H1 (cell line): Measurements from ENCODE around the gene ACOT7. TPM values are rescaled to one million over a fixed set of nuclear protein-coding genes. Genes with fewer than 3 reads are reported as not detected.

Source experiments
- CTCF ChIA-PET: fragments of 300-600 bp; sonication (Branson Sonifier 250); formaldehyde crosslinking; loops from one replicate; lab custom pipeline; 2021; ENCODE audit not compliant: partially characterized antibody; lab: Charles Lee
- POLR2A ChIA-PET: fragments of 300-600 bp; sonication (Branson Sonifier 250); formaldehyde crosslinking; loops from one replicate; lab custom pipeline; 2021; ENCODE audit warnings: inconsistent platforms; ENCODE audit not compliant: partially characterized antibody; lab: Charles Lee
- DNase-seq, 2 experiments: peaks; one replicate each; pipeline versions ENCODE4 v3.0.0 to v3.0.0-alpha.2; 2010 to 2022; ENCODE audit warnings: low spot score in 2 of 2, low read depth in 1 of 2, mixed read lengths in 1 of 2
- FAIRE-seq: peaks from 2 replicates; lab custom pipeline; 2011; peaks lifted over from hg19 to GRCh38; lab: Jason Lieb, UNC
- H2AFZ ChIP-seq: 2 replicates; pipeline ENCODE4 v1.8.1; 2012; ENCODE audit warnings: low read length, inconsistent platforms
- H2AK5ac ChIP-seq: 2 replicates; pipeline ENCODE4 v1.6.1; 2013; ENCODE audit warnings: low read depth, low read length
- H2BK120ac ChIP-seq: replicated peaks from 2 replicates; pipeline ENCODE3; 2013; ENCODE audit warnings: low read depth, low read length, inconsistent platforms
- H2BK12ac ChIP-seq: 2 replicates; pipeline ENCODE4 v1.6.1; 2013; ENCODE audit warnings: low read depth, low read length
- H2BK15ac ChIP-seq: 2 replicates; pipeline ENCODE4 v1.6.1; 2013; ENCODE audit warnings: low read length
- H2BK20ac ChIP-seq: 2 replicates; pipeline ENCODE4 v1.6.1; 2013; ENCODE audit warnings: low read length
- H2BK5ac ChIP-seq: 2 replicates; pipeline ENCODE4 v1.6.1; 2013; ENCODE audit warnings: low read depth, low read length
- H3K14ac ChIP-seq: 2 replicates; pipeline ENCODE4 v1.6.1; 2013; ENCODE audit warnings: inconsistent platforms; ENCODE audit not compliant: insufficient read length
- H3K18ac ChIP-seq: 2 replicates; pipeline ENCODE4 v1.6.1; 2013; ENCODE audit warnings: low read length; ENCODE audit errors: extremely low read depth
- H3K23ac ChIP-seq: 2 replicates; pipeline ENCODE4 v1.6.1; 2013; ENCODE audit warnings: inconsistent platforms; ENCODE audit not compliant: insufficient read length
- H3K23me2 ChIP-seq: 2 replicates; pipeline ENCODE4 v1.6.1; 2013; ENCODE audit warnings: low read depth, low read length
- H3K27ac ChIP-seq: 2 replicates; pipeline ENCODE4 v1.6.1; 2011; ENCODE audit warnings: low read depth, low read length, inconsistent platforms
- H3K27me3 ChIP-seq, 4 experiments: replicated peaks in 1 of 4; 1 replicate in 1 of 4; 2 replicates in 3 of 4; pipeline versions ENCODE4 v1.6.1 to v1.8.1; 2011 to 2013; ENCODE audit warnings: low read length in 3 of 4, mild to moderate bottlenecking in 3 of 4, inconsistent platforms in 2 of 4, mixed read lengths in 2 of 4, moderate library complexity in 1 of 4; ENCODE audit not compliant: control insufficient read depth in 3 of 4, insufficient read depth in 3 of 4; ENCODE audit errors: extremely low read depth in 1 of 4
- H3K36me3 ChIP-seq, 4 experiments: 2 replicates each; pipeline versions ENCODE4 v1.6.1 to v1.8.1; 2011 to 2013; ENCODE audit warnings: mild to moderate bottlenecking in 4 of 4, low read length in 3 of 4, moderate library complexity in 2 of 4, control low read depth in 1 of 4, inconsistent platforms in 1 of 4; ENCODE audit not compliant: insufficient read depth in 4 of 4, control insufficient read depth in 2 of 4
- H3K4ac ChIP-seq: replicated peaks from 2 replicates; pipeline ENCODE3; 2013; ENCODE audit warnings: low read length, low read depth, mixed read lengths, inconsistent platforms; ENCODE audit not compliant: insufficient read length
- H3K4me1 ChIP-seq, 4 experiments: replicated peaks in 1 of 4; 1 replicate in 1 of 4; 2 replicates in 3 of 4; pipeline versions ENCODE4 v1.6.1 to v1.8.1; 2011 to 2013; ENCODE audit warnings: low read length in 3 of 4, inconsistent platforms in 2 of 4, mixed read lengths in 1 of 4; ENCODE audit not compliant: insufficient read depth in 4 of 4, control insufficient read depth in 3 of 4
- H3K4me2 ChIP-seq, 2 experiments: 2 replicates each; pipeline versions ENCODE4 v1.6.1 to v1.8.1; 2011 to 2013; ENCODE audit warnings: low read depth in 2 of 2, low read length in 2 of 2, control low read depth in 1 of 2, inconsistent platforms in 1 of 2, mild to moderate bottlenecking in 1 of 2; ENCODE audit not compliant: insufficient read depth in 1 of 2
- H3K4me3 ChIP-seq, 4 experiments: fragments of 200-600, 300-600 bp in 1 of 4; sonication (generic), shearing (Covaris generic), sonication (Bioruptor Twin) in 1 of 4; 2 replicates each; pipeline versions ENCODE4 v1.5.1 to v1.8.1; 2011 to 2016; ENCODE audit warnings: low read length in 4 of 4, low read depth in 3 of 4, control low read depth in 2 of 4, inconsistent platforms in 2 of 4, mild to moderate bottlenecking in 2 of 4, mixed read lengths in 1 of 4, moderate library complexity in 1 of 4; ENCODE audit not compliant: insufficient read depth in 2 of 4; ENCODE audit errors: extremely low read depth in 1 of 4
- H3K56ac ChIP-seq: replicated peaks from 2 replicates; pipeline ENCODE3; 2013; ENCODE audit warnings: low read depth, mild to moderate bottlenecking, mixed read lengths, low read length, inconsistent platforms; ENCODE audit not compliant: insufficient read length
- H3K79me1 ChIP-seq: 2 replicates; pipeline ENCODE4 v1.6.1; 2013; ENCODE audit warnings: low read depth, low read length, control low read depth
- H3K79me2 ChIP-seq, 2 experiments: 2 replicates each; pipeline versions ENCODE4 v1.6.1 to v1.8.1; 2012 to 2013; ENCODE audit warnings: low read length in 2 of 2, mild to moderate bottlenecking in 2 of 2, inconsistent platforms in 1 of 2; ENCODE audit not compliant: insufficient read depth in 2 of 2, control insufficient read depth in 1 of 2
- H3K9ac ChIP-seq, 4 experiments: replicated peaks in 1 of 4; 1 replicate in 1 of 4; 2 replicates in 3 of 4; pipeline versions ENCODE4 v1.6.1 to v1.8.1; 2011 to 2013; ENCODE audit warnings: low read depth in 3 of 4, low read length in 3 of 4, control low read depth in 2 of 4, mild to moderate bottlenecking in 2 of 4, moderate library complexity in 2 of 4, inconsistent platforms in 1 of 4; ENCODE audit errors: extremely low read depth in 1 of 4
- H3K9me3 ChIP-seq, 2 experiments: 2 replicates each; pipeline versions ENCODE4 v1.6.1 to v1.8.1; 2012 to 2013; ENCODE audit warnings: mild to moderate bottlenecking in 2 of 2, moderate library complexity in 2 of 2, control low read depth in 1 of 2, inconsistent platforms in 1 of 2, low read depth in 1 of 2, low read length in 1 of 2, mixed read lengths in 1 of 2; ENCODE audit not compliant: insufficient read depth in 2 of 2
- H4K20me1 ChIP-seq, 2 experiments: replicated peaks in 1 of 2; 2 replicates each; pipeline versions ENCODE3 to v1.8.1; 2011 to 2013; ENCODE audit warnings: inconsistent platforms in 2 of 2, low read length in 2 of 2, mild to moderate bottlenecking in 1 of 2; ENCODE audit not compliant: insufficient read depth in 2 of 2, control insufficient read depth in 1 of 2
- H4K5ac ChIP-seq: 2 replicates; pipeline ENCODE4 v1.6.1; 2013; ENCODE audit warnings: low read length, low read depth, mixed read lengths, inconsistent platforms; ENCODE audit not compliant: insufficient read length
- H4K8ac ChIP-seq: 2 replicates; pipeline ENCODE4 v1.8.0; 2013; ENCODE audit warnings: mild to moderate bottlenecking, moderate library complexity, low read length, inconsistent platforms; ENCODE audit not compliant: insufficient read depth; ENCODE audit errors: extremely low read depth
- H4K91ac ChIP-seq: replicated peaks from 2 replicates; pipeline ENCODE3; 2013; ENCODE audit warnings: low read length, mixed read lengths, inconsistent platforms; ENCODE audit not compliant: insufficient read length
- CTBP2 ChIP-seq: IDR thresholded peaks from 2 replicates; pipeline ENCODE4 v1.7.0; 2011; ENCODE audit warnings: borderline replicate concordance, mild to moderate bottlenecking, moderate library complexity, mixed read lengths, low read length; ENCODE audit not compliant: insufficient read depth, insufficient read length
- E2F6 ChIP-seq: IDR thresholded peaks from 2 replicates; pipeline ENCODE4 v1.6.1; 2012; ENCODE audit warnings: inconsistent platforms
- HDAC2 ChIP-seq, 2 experiments: fragments of 300-600 bp in 1 of 2; sonication (generic) in 1 of 2; IDR thresholded peaks; 2 replicates each; pipeline ENCODE4 v1.6.1; 2011 to 2012; ENCODE audit warnings: low read depth in 2 of 2, low read length in 2 of 2, mild to moderate bottlenecking in 2 of 2, moderate library complexity in 2 of 2, borderline replicate concordance in 1 of 2, inconsistent platforms in 1 of 2
- KDM5A ChIP-seq: fragments of 200-600 bp; IDR thresholded peaks from 2 replicates; pipeline ENCODE4 v1.7.1; 2012; ENCODE audit warnings: mild to moderate bottlenecking, low read length, inconsistent platforms, mixed read lengths
- USF2 ChIP-seq: IDR thresholded peaks from 2 replicates; pipeline ENCODE4 v1.6.1; 2011; ENCODE audit warnings: low read length, improper control_type of control experiment
- WGBS, 2 experiments: shearing (Covaris generic) in 1 of 2; methylation state at CpG; one replicate each; pipeline versions ENCODE4 v1.1.6 to v1.1.7; 2013 to 2015; ENCODE audit warnings: low lambda C conversion rate in 2 of 2, mixed read lengths in 2 of 2, inconsistent platforms in 1 of 2, low coverage in 1 of 2, missing lambda C conversion rate in 1 of 2; ENCODE audit not compliant: insufficient replicate concordance in 2 of 2, insufficient coverage in 1 of 2, insufficient read length in 1 of 2; ENCODE audit errors: extremely low coverage in 1 of 2, missing lambda C conversion rate in 1 of 2; 5-methylcytosine and 5-hydroxymethylcytosine counted together
- polyA plus RNA-seq, 7 experiments: library from polyadenylated mRNA; depleted of rRNA in 3 of 7; stranded (reverse) in 5 of 7; unstranded in 2 of 7; fragments of >200 nt in 5 of 7; fragments of 200-250 nt in 2 of 7; gene quantifications; 1 replicate in 5 of 7; 2 replicates in 1 of 7; 4 replicates in 1 of 7; pipeline versions ENCODE4 v1.2.1 to v1.2.3, GENCODE V29; 2011 to 2013; ENCODE audit warnings: missing spikeins in 2 of 7, mixed read lengths in 2 of 7
- total RNA-seq: library from RNA; stranded (reverse); fragmentation: NEBNext Ultra II Directional; extraction: Animal tissue kit (Norgen Biotek cat#: 25700); gene quantifications from 2 replicates; pipeline ENCODE4 v1.2.1, GENCODE V29; 2021

ACOT7 gene
- total and polyA plus RNA-seq, 2 of the 8 experiments (the other 6 are each of a cell fraction or from before 2014, with no cell fraction given): 151 to 214 TPM

GRCh38 chr1:6349254-6349943 lies 44.2 kb downstream of the ACOT7 start:
- Histone ChIP-seq H3K36me3 (no peaks in the 10 kb centered on the region), H3K23ac (no peak overlapping the region), H2BK12ac (no peak overlapping the region), H4K5ac (no peak overlapping the region), H4K8ac (no peak overlapping the region; the same call in 1 of the 2 replicates), H3K27ac (no peak overlapping the region), H3K56ac (no peak overlapping the region), H3K18ac (no peak overlapping the region), H3K4me2 (no peak overlapping the region), H3K4ac (no peak overlapping the region), H3K27me3 (no peaks in the 10 kb centered on the region), H3K79me2 (peaks cover 0 to 21% of the 10 kb centered on the region in 2 experiments; a peak in 2 of 4 replicates), H2AFZ (no peak overlapping the region), H3K9me3 (no peaks in the 10 kb centered on the region), H4K20me1 (peaks cover 15 to 27% of the 10 kb centered on the region in 2 experiments), H3K23me2 (no peaks in the 10 kb centered on the region), H3K79me1 (peaks cover 8% of the 10 kb centered on the region; the same call in 1 of the 2 replicates), H3K14ac (no peak overlapping the region), H2BK20ac (no peak overlapping the region), H3K4me1 (peaks cover 0 to 8% (median 2%) of the 10 kb centered on the region in 4 experiments; a peak in 5 of 7 replicates), H2AK5ac (no peak overlapping the region), H2BK15ac (no peak overlapping the region), H3K9ac (no peak overlapping the region), H2BK5ac (no peak overlapping the region), H3K4me3 (no peak overlapping the region), H4K91ac (no peak overlapping the region), H2BK120ac (no peak overlapping the region)
- 86% methylated on average over 17 of the region's 18 CpGs; no CpG with 5 or more reads in 1 of the 2 experiments for WGBS, 2 experiments
- no peak for TF ChIP-seq CTBP2
- no peak for TF ChIP-seq HDAC2 (IDR thresholded peaks at IDR 0.05; ENCODE audit: borderline replicate concordance in 1 of 2, low read depth in 2 of 2, low read length in 2 of 2)
- no peak for TF ChIP-seq USF2
- TF ChIP-seq KDM5A: no peak
- no peak for TF ChIP-seq E2F6
- POLR2A ChIA-PET: interaction anchor here (0.7 to 1.9 kb wide), 7 partner anchors 14 to 109 kb away, joined by 3 to 8 read pairs (median 3); partner anchors contain the start of gene ACOT7
- CTCF ChIA-PET: interaction anchor here (0.7 to 34.3 kb wide), 20 partner anchors 10 to 266 kb away, joined by 3 to 1769 read pairs (median 4); partner anchors contain the start of genes ACOT7 and HES2
- no peak for DNase-seq
- no peak for FAIRE-seq
